ENCODE results near the gene ORC4.

The ORC4 gene

DNA sequence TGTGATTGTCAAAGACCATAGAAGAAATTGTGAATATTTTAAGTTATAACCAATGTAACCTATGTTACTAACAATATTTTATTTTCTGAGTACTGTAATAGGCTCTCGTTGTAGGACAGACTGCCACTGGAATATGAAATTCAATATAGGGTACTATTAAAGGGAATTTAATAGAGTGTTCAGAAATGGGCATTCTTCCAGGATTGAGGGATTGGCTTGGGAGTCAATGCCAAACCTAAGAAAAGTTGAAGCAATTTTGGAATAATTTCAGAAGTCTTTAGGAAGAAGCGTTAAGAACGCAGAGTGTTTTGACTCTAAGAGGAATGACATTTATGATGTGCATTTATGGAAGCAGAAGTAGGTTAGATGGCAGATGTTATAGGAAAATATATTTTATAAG, 96.7 kb downstream of the ORC4 start:
- DNase-seq (ENCODE audit: low read depth) = no peak
- H3K4me3 ChIP-seq (ENCODE audit: low read depth, low read length) = no peak overlapping the region
- TF ChIP-seq, protein P1, sequence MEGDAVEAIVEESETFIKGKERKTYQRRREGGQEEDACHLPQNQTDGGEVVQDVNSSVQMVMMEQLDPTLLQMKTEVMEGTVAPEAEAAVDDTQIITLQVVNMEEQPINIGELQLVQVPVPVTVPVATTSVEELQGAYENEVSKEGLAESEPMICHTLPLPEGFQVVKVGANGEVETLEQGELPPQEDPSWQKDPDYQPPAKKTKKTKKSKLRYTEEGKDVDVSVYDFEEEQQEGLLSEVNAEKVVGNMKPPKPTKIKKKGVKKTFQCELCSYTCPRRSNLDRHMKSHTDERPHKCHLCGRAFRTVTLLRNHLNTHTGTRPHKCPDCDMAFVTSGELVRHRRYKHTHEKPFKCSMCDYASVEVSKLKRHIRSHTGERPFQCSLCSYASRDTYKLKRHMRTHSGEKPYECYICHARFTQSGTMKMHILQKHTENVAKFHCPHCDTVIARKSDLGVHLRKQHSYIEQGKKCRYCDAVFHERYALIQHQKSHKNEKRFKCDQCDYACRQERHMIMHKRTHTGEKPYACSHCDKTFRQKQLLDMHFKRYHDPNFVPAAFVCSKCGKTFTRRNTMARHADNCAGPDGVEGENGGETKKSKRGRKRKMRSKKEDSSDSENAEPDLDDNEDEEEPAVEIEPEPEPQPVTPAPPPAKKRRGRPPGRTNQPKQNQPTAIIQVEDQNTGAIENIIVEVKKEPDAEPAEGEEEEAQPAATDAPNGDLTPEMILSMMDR (IDR thresholded peaks at IDR 0.05; ENCODE audit: insufficient read depth, low read depth, low read length, missing control alignments) = no peak

- TF ChIP-seq, protein P1 (IDR thresholded peaks at IDR 0.05; ENCODE audit: insufficient read depth, low read depth, low read length, missing control alignments) = no peak
- no peak overlapping the region for H3K4me3 ChIP-seq (ENCODE audit: low read depth, low read length)
- no peak for DNase-seq (ENCODE audit: low read depth)
Observed at GRCh38 chr2:147917161-147917560, 103.4 kb downstream of the ORC4 start.

DNA sequence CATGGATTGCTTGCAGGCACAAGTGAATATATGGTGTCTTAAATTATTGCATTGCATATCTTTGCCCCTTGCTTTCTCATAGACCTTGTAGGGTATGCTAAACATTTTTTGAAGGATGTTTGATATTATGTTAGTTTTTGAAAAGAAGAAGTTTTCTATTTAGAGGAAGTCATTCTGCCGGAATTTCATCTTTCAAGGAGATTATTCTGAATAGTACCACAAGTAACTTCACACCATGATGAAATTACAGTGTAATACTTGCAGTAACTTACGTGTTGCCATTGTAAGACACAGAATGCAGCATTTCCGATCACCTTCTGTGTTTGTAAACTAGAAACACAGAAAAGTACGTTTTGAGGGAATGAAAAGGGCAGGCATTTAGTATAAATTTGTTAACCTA, 103.8 kb downstream of the ORC4 start:
- DNase-seq (ENCODE audit: low read depth) = no peak
- no peak overlapping the region for H3K4me3 ChIP-seq (ENCODE audit: low read depth, low read length)
- TF ChIP-seq, protein P1 (IDR thresholded peaks at IDR 0.05; ENCODE audit: insufficient read depth, low read depth, low read length, missing control alignments) = no peak

DNA sequence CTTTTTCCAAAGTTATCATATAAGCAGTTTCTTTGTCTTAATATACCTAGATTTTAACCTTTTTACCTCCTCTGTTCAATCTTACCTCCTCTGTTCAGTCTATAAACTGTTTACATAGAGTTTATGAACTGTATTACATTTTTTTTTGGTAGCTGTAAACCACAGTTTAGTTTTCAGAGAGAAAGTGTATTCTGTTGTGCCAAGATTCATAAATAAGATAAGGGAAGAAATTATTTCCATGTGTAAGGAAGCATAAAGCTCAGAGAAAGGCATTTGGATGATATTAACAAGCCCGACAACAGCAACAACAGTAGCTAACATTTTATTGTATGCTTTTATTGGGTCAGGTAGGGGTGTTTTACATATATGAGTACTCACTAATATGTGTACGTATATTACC, 104.5 kb downstream of the ORC4 start:
- H3K4me3 ChIP-seq (ENCODE audit: low read depth, low read length) = no peak overlapping the region
- no peak for DNase-seq (ENCODE audit: low read depth)
- TF ChIP-seq, protein P1 (IDR thresholded peaks at IDR 0.05; ENCODE audit: insufficient read depth, low read depth, low read length, missing control alignments) = no peak

DNA sequence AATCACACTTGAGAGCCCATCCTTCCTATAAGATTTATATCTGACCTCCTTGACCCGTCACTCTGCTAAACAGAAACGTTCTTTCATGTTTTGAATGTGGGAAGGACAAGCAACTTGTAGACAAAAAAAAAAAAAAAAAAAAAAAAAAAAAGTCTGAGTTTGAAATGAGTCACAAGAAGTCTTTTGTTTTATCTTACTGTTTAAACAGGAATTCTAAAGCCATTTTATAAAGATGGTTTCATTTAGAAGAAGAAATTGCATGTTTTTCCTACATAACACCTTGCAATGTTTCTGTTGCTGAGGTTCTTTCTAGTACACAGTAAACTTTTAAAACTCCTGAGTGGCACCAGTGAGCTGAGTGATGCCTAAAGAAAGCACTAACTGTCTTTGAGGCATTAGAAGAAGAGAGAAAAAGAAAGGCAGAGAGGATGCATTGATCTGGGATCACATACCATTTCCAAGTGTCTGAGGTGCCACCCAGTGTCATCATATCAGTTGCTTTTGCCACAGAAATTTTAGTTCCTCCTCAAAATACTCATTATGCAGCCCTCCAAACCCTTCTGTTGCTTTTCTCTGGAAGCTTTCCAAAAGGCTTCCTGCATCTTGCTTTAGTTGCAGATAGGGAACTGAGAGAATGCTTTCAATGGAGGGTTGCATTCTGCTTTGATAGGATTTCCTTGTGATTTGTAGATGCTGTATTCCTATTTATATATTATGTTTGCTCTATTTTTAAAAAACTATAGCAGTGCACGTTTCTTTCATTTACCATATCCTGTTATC, 106.6 kb downstream of the ORC4 start:
- DNase-seq (ENCODE audit: low read depth) = peak; percentile 2
- TF ChIP-seq, protein P1 (IDR thresholded peaks at IDR 0.05; ENCODE audit: insufficient read depth, low read depth, low read length, missing control alignments) = no peak
- H3K4me3 ChIP-seq (ENCODE audit: low read depth, low read length) = no peak overlapping the region

DNA sequence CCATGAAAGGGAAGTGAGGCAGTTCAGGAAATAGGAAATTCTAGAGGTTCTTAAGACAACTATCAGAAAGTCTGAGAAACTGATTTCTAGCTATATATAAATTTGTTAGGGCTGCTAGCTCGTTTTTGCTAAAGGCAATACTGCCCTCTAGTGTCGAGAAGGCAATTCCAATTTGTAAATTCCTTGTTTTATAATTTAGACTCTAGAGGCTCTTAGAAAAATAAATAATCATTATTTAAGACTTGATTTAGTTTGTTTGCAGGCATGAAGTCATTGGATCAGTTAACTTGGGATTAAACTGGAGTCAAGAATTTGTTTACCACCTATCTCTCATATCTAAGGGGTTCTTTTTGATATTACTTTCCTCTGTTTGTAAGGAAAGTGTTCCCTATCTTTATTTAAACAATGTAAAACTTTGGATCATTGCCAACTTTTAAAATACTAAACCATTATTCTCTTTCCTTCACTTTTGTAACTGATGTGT, 109.5 kb downstream of the ORC4 start:
- DNase-seq (ENCODE audit: low read depth) = peak; percentile 72
- no peak overlapping the region for H3K4me3 ChIP-seq (ENCODE audit: low read depth, low read length)

More for the DNA sequence above, 109.5 kb downstream of the ORC4 start:
- TF ChIP-seq, protein P1 (IDR thresholded peaks at IDR 0.05; ENCODE audit: insufficient read depth, low read depth, low read length, missing control alignments) = peak; percentile 60

Data from GM12865 (cell line).